SHP77 treated with DMSO at 0.1 percent for 48 hours (cell line): ENCODE results near the gene ARPP19.
"Not testable (repeated sequence)": the region's sequence is repeated elsewhere in the genome, so short reads cannot be mapped to it uniquely, and the experiment has no call there.

ENCODE experiments used
- DNase-seq: peaks from one replicate; lab custom pipeline; 2025; lab: John Stamatoyannopoulos, UW

ARPP19 gene

GRCh38 chr15:52551186-52551585 lies 17.6 kb downstream of the ARPP19 start:
- not testable (repeated sequence) for DNase-seq

- DNase-seq = no peak
These were observed 22.6 kb downstream of the ARPP19 start for GRCh38 chr15:52546031-52546751.

DNA sequence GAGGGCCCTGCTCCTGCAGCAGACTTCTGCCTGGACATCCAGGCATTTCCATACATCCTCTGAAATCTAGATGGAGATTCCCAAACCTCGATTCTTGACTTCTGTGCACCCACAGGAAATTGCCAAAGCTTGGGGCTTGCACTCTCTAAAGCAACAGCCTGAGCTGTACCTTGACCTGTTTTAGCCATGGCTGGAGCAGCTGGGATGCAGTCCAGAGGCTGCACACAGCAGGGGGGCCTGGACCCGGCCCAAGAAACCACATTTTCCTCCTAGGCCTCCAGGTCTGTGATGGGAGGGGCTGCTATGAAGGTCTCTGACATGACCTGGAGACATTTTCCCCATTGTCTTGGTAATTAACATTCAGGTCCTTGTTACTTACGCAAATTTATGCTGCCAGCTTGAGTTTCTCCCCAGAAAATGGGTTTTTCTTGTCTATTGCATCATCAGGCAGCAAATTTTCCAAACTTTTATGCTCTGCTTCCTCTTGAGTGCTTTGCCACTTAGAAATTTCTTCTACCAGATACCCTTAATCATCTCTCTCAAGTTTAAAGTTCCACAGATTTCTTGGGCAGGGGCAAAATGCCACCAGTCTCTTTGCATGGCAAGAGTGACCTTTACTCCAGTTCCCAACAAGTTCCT lies 28.3 kb downstream of the ARPP19 start:
- no peak for DNase-seq

DNA sequence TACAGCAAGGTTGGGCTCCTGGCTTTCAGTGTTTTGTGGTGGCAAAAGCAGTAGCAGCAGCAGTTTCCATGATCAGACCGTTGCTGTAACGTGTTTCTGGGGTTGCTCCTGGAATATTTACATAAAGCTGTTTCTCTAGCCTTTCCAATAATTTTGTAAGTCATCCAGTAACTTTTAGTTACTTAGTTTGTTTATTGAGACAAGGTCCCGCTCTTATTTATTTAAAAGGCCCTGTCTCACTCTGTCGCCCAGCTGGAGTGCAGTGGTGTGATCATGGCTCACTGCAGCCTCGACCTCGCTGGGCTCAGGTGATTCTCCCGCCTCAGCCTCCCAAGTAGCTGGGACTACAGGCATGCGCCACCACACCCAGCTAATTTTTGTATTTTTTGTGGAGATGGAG lies 31.4 kb downstream of the ARPP19 start:
- no peak for DNase-seq

DNA sequence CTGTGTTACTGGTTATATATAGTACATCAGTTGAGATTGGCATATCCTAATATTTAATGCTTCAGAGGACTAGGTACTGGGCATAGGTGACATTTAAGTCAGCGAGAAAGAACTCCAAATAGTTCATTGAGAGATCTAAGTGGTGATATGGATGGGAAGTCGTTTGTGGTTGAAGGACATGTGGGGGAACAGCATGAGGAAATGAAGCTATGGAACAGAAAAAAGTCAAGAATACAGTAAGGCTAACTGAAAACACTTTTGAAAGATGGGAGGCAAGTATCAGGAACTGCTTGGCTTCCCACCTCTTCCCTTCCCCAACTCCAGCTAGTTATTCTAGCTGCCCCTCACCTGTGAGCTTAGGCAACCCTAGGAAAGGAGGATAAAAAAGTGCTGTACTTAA lies 36.4 kb downstream of the ARPP19 start:
- DNase-seq = no peak

GRCh38 chr15:52529940-52530339 lies 38.9 kb downstream of the ARPP19 start:
- no peak for DNase-seq

DNA sequence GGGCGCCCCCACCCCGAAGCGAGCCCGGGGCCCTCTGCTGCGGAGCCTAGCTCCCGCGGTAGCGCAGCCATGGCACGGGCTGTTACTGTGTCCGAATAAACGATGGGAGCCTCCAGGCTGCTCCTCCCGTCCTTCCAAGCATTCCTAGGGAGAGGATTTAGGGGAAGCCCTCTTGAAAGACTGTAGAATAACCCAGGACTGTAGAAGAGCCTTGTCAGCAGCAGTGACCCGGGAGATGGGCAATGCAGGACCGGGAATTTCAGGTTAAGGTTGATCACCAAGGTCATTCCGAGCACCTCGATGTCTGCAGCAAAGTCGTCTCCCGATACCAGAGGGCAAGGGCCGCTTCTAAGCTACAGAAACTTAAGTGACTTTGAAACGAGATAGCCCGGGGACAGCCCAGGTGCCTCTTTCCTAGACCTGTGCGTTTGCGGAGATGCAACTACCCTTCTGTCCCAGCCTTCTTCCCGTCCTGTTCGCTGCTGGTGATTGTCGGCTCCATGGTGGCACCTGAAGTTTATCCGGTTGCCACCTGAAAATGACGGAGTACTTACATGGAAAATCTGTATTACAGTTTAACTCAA lies 39.4 kb downstream of the ARPP19 start:
- DNase-seq = peak; percentile 45

GRCh38 chr15:52528564-52529340 lies 40.1 kb downstream of the ARPP19 start, which contains the start of gene MYO5A:
MYO5A (minus strand) TSS chr15:52528880; CDS start chr15:52528806, 74 bp downstream.
- DNase-seq = no peak

- no peak for DNase-seq
These were observed 40.8 kb downstream of the ARPP19 start for GRCh38 chr15:52527911-52528563.

DNA sequence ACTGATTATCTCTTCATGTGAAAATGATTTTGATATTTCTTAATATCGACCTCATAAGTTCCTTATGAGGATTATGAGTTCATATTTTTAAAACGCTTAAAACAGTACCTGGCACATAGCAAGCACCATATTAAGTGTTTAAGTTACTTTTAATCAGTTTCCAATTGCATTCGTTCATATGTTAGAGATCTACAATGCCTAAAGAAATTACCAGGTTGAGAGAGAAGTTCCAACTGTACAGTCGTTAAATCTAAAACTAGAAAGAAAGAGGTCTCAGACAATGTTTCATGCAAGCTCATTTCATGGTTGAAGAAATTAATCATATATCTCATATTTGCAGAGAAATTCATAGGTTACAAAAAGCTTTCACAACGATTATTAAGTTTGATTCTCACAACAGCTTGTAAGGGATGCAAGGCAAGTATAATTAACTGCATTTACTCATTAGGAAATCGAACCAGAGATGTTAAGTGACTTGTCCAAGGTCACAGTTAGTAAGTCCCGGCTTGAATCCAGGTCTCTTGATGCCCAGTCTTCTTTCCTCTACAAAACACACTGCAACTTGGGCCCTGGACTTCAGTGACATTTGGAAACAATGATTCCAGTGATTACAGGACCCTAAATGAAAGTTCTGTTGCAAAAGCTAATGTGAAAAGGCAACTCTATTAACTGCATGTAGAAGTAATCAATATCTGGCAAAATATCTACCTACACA lies 41.5 kb downstream of the ARPP19 start:
- DNase-seq = no peak

DNA sequence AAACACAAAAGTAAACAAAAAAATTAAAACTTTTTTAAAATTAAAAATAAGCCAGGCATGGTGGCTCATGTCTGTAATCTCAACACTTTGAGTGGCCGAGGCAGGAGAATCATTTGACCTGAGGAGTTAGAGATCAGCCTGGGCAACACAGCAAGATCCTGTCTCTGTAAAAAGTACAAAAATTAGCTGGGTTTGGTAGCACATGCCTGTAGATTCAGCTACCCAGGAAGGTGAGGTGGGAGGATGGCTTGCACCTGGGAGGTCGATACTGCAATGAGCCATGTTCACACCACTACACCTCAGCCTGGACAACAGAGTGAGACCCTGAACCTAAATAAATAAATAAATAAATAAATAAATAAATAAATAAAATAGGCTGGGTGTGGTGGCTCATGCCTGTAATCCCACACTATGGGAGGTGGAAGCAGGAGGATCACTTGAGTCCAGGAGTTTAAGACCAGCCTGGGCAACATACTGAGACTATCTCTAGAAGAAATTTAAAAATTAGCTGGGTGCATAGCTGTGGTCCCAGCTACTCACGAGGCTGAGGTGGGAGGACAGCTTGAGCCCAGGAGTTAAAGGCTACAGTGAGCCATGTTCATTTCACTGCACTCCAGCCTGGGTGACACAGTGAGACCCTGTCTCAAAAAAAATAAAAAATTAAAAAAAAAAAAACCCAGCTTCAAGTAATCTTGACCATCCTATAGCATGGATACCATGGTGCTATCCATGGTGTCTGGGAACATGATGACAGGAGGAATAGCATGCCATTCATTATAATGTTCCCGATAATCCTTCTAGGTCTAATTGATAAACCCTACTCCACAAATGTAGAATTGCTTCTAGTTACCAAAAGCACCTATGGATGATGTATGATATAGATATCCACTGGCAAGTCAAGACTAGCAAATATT lies 44.4 kb downstream of the ARPP19 start:
- DNase-seq = no peak

GRCh38 chr15:52523647-52524046 lies 45.2 kb downstream of the ARPP19 start:
- no peak for DNase-seq

DNA sequence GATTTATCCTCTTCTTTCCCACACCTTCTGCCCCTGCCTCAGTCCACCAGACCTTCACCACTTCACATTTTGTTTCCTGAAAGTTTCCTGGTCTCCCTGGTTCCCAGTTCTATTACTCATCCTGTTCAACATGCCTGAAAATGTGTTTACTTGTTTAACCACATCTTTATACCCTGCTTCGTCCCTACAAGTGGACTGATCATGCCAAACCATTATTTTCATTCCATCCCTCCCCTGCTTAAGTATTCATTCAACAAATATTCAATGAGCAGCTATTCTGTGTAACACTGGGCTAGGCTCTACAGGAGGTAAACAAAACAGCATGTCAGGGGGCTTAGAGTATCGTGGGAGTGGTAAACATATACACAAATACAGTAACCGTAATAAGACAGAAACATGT lies 45.6 kb downstream of the ARPP19 start:
- DNase-seq = no peak

DNA sequence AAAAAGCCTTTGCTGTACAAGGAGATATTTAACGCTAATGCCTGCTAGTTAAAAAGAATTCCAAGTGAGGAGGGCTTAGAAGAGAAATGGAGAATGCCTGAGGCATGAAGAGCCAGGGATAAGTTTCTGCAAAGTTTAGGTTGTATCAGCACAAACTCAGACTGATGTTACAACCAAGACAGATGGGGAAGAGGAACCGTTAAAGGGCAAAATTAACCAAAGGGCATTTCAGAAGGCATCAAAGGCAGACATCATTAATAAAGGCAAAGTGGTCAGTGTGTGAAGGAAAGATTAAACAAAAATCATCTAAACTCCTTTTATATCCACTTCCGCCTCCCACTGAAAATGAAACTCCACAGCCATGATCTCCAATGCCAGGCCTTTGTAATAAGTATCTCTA lies 47.1 kb downstream of the ARPP19 start:
- no peak for DNase-seq

GRCh38 chr15:52520421-52520820 lies 48.4 kb downstream of the ARPP19 start:
- no peak for DNase-seq

GRCh38 chr15:52518487-52519371 lies 50.1 kb downstream of the ARPP19 start:
- no peak for DNase-seq

- no peak for DNase-seq
These were observed 51.8 kb downstream of the ARPP19 start for GRCh38 chr15:52517014-52517413.

GRCh38 chr15:52515343-52515742 lies 53.5 kb downstream of the ARPP19 start:
- DNase-seq = no peak

- DNase-seq = no peak
These were observed 54.3 kb downstream of the ARPP19 start for GRCh38 chr15:52514482-52514881.
